Kidney (tissue), 14 donors: ENCODE results near the gene NFKBIZ. TPM values are rescaled to one million over a fixed set of nuclear protein-coding genes. Genes with fewer than 3 reads are reported as not detected.

ENCODE experiments used
- DNase-seq, 5 donors: peaks; one replicate each; pipeline ENCODE4 v3.0.0-alpha.2; 2013 to 2020
- FAIRE-seq: peaks from 2 replicates; lab custom pipeline; 2012; peaks lifted over from hg19 to GRCh38; lab: Jason Lieb, UNC
- H3K27ac ChIP-seq, 2 donors: one replicate each; pipeline ENCODE4 v1.7.0; 2013; ENCODE audit warnings: low read depth in 2 of 2, low read length in 2 of 2, inconsistent platforms in 1 of 2
- H3K27me3 ChIP-seq: one replicate; pipeline ENCODE4 v1.7.1; 2013; ENCODE audit warnings: low read length, inconsistent platforms; ENCODE audit not compliant: control insufficient read depth, insufficient read depth
- H3K36me3 ChIP-seq, 3 donors: one replicate each; pipeline versions ENCODE4 v1.7.0 to v1.7.1; 2013; ENCODE audit warnings: low read length in 3 of 3, control low read depth in 1 of 3, inconsistent platforms in 1 of 3; ENCODE audit not compliant: insufficient read depth in 3 of 3, control insufficient read depth in 2 of 3
- H3K4me1 ChIP-seq, 3 donors: one replicate each; pipeline versions ENCODE4 v1.7.0 to v1.7.1; 2013; ENCODE audit warnings: low read length in 3 of 3, inconsistent platforms in 1 of 3, low read depth in 1 of 3; ENCODE audit not compliant: control insufficient read depth in 2 of 3, insufficient read depth in 2 of 3
- H3K4me3 ChIP-seq, 3 donors: one replicate each; pipeline versions ENCODE4 v1.7.0 to v1.8.1; 2013; ENCODE audit warnings: low read length in 3 of 3, control low read depth in 1 of 3, inconsistent platforms in 1 of 3
- H3K9ac ChIP-seq, 3 donors: one replicate each; pipeline versions ENCODE4 v1.7.0 to v1.7.1; 2013; ENCODE audit warnings: low read length in 3 of 3, control low read depth in 1 of 3, inconsistent platforms in 1 of 3
- H3K9me3 ChIP-seq, 3 donors: one replicate each; pipeline versions ENCODE4 v1.7.0 to v1.7.1; 2013; ENCODE audit warnings: low read length in 3 of 3, control low read depth in 1 of 3, inconsistent platforms in 1 of 3; ENCODE audit not compliant: control insufficient read depth in 2 of 3, insufficient read depth in 1 of 3
- intact Hi-C: fragments of 100-400 bp; cut with DNase I; formaldehyde crosslinking; loops from one replicate; pipeline ENCODE4 v1.11.1; 2022
- polyA plus RNA-seq: library from polyadenylated mRNA; stranded (reverse); fragments of 350-450 nt; fragmentation: Illumina TruSeq; extraction: RNeasy Lipid Tissue Mini Kit (QIAGEN cat#74804); gene quantifications from one replicate; pipeline ENCODE4 v1.2.3, GENCODE V29; 2014; ENCODE audit warnings: low read depth, low replicate concordance; ENCODE audit not compliant: insufficient read depth
- total RNA-seq: library from RNA; stranded (reverse); fragmentation: NEBNext Ultra II Directional; extraction: Animal tissue kit (Norgen Biotek cat#: 25700); gene quantifications from one replicate; pipeline ENCODE4 v1.2.1, GENCODE V29; 2021
- TF ChIP-seq, protein P1 (sequence below): IDR thresholded peaks from 3 replicates; pipeline ENCODE4 v1.5.1; 2012; ENCODE audit warnings: mild to moderate bottlenecking, moderate library complexity, borderline replicate concordance; ENCODE audit not compliant: insufficient read depth; ENCODE audit errors: extremely low read depth
- donor health status: control.
- donor health status: control.
- donor health status: control.
- donor health status: control.
- donor health status: control.
- donor health status: DM: yes; HTN: yes; CAD: no.
- donor health status: Normal renal cell carcinoma (clear cell type).

NFKBIZ gene
- total and polyA plus RNA-seq, 2 donors from 2014 or later = 6.7 to 196 TPM

DNA sequence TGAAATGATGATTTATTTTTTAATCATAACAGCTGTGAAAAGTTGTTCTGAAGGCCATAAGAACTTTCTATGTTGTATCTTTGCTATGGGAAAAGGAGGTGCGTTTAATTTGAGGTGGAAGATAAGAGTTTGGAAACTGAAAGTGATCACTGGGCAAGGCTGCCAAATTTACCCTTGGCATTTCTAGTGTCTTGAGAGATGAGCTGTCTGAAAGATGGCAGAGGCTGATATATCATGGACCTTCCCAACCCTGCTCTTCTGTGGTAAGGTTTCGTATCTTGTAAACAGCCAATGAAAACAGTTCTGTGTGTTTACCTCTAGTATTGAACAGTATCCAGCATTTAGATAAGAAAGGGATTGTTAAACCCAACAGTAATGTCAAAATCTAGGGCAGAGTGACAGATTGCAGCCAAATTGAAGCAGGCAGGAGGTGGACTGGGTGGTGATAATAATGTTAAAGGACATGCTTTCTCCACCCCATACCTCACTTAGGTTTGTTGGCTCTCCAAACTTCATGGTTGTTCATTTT is 15.8 kb upstream of the NFKBIZ start:
- Histone ChIP-seq H3K9ac (no peak overlapping the region), H3K36me3 (no peaks in the 10 kb centered on the region), H3K4me1 (peaks cover 5 to 10% (median 6%) of the 10 kb centered on the region in 3 donors), H3K9me3 (no peaks in the 10 kb centered on the region), H3K4me3 (no peak overlapping the region), H3K27me3 (no peaks in the 10 kb centered on the region), H3K27ac (no peak overlapping the region)
- TF ChIP-seq, protein P1, sequence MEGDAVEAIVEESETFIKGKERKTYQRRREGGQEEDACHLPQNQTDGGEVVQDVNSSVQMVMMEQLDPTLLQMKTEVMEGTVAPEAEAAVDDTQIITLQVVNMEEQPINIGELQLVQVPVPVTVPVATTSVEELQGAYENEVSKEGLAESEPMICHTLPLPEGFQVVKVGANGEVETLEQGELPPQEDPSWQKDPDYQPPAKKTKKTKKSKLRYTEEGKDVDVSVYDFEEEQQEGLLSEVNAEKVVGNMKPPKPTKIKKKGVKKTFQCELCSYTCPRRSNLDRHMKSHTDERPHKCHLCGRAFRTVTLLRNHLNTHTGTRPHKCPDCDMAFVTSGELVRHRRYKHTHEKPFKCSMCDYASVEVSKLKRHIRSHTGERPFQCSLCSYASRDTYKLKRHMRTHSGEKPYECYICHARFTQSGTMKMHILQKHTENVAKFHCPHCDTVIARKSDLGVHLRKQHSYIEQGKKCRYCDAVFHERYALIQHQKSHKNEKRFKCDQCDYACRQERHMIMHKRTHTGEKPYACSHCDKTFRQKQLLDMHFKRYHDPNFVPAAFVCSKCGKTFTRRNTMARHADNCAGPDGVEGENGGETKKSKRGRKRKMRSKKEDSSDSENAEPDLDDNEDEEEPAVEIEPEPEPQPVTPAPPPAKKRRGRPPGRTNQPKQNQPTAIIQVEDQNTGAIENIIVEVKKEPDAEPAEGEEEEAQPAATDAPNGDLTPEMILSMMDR = no peak
- intact Hi-C loops = no loop called here
- no peak for FAIRE-seq
- no peak for DNase-seq

DNA sequence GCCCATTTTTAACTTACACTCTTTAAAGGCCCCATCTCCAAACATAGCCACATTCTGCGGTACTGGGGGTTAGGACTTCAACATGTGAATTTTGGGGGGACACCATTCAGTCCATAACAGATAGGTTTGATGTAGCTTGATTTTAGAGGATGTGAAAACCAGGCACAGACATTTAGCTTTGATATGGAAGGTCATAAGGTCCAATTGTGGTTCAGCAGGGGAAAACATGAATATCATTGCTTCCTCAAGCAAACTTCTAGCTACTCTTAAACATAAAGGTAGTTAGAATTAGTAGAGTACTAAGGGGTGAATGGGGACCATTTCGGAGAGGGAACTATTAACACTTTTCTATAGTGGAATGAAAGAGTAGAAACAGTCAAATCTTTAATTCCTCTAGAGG is 13.6 kb upstream of the NFKBIZ start:
- H3K9me3 ChIP-seq = no peaks in the 10 kb centered on the region
- FAIRE-seq = no peak
- H3K36me3 ChIP-seq = no peaks in the 10 kb centered on the region
- no peaks in the 10 kb centered on the region for H3K27me3 ChIP-seq
- TF ChIP-seq, protein P1 = no peak
- H3K4me3 ChIP-seq = no peak overlapping the region
- DNase-seq = no peak
- no peak overlapping the region for H3K9ac ChIP-seq
- H3K4me1 ChIP-seq = no peaks in the 10 kb centered on the region
- intact Hi-C loops = no loop called here
- no peak overlapping the region for H3K27ac ChIP-seq

DNA sequence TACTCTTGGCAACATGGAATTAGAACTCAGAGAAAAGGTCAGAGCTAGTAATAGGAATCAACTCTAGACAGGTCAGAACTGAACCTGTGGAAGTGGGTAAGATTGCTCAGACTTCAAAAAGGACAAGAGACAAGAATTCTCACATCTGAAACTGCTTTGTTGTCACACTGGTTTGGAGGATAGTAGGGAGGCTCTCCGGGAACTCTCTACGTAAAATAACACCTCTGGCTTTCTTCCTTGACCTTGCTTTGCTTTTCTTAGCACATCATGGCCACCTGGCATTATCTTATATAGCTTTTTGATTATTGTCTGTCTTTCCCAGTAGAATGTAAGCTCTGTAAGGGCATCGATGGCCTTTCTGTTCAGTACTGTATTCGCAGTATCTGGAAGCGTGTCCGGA is 13.2 kb upstream of the NFKBIZ start:
- DNase-seq = no peak

More for the DNA sequence above, 13.2 kb upstream of the NFKBIZ start:
- FAIRE-seq = no peak
- Histone ChIP-seq H3K4me3 (no peak overlapping the region), H3K9ac (no peak overlapping the region), H3K27me3 (no peaks in the 10 kb centered on the region), H3K4me1 (no peaks in the 10 kb centered on the region), H3K36me3 (no peaks in the 10 kb centered on the region), H3K9me3 (no peaks in the 10 kb centered on the region), H3K27ac (no peak overlapping the region)
- TF ChIP-seq, protein P1 = no peak
- intact Hi-C loops = no loop called here
